Measurements from ENCODE around the gene CENPC. TPM values are rescaled to one million over a fixed set of nuclear protein-coding genes. Genes with fewer than 3 reads are reported as not detected.

Gene CENPC
- polyA plus RNA-seq, 1 of the 3 experiments (the other 2 are of a cell fraction): 2.2 TPM

GRCh38 chr4:67436742-67437141 lies 108.6 kb downstream of the CENPC start:
- H3K9me2 ChIP-seq: no peaks in the 10 kb centered on the region
- no peaks in the 10 kb centered on the region for H3K79me2 ChIP-seq (ENCODE audit: insufficient read depth)
- H3K27ac ChIP-seq (ENCODE audit: low read depth in 2 of 2, low read length in 1 of 2): no peak overlapping the region
- no peaks in the 10 kb centered on the region; a peak in 1 of 4 replicates for H3K4me1 ChIP-seq (ENCODE audit: control insufficient read depth in 1 of 2, insufficient read depth in 2 of 2, low read depth in 1 of 2, low read length in 1 of 2)
- no peak for DNase-seq
- TF ChIP-seq YY1 (IDR thresholded peaks at IDR 0.05; ENCODE audit: low read depth): no peak
- no peak for TF ChIP-seq TCF12 (IDR thresholded peaks at IDR 0.05)
- no peak for TF ChIP-seq CHD2 (IDR thresholded peaks at IDR 0.05; ENCODE audit: low read length, partially characterized antibody)
- TF ChIP-seq POLR2AphosphoS5 (IDR thresholded peaks at IDR 0.05; ENCODE audit: low read depth, low read length): no peak
- no peak for TF ChIP-seq MAX (IDR thresholded peaks at IDR 0.05; ENCODE audit: low read depth)
- TF ChIP-seq SIN3A (IDR thresholded peaks at IDR 0.05; ENCODE audit: borderline replicate concordance, low read depth, low read length): no peak
- TF ChIP-seq RFX5 (IDR thresholded peaks at IDR 0.05; ENCODE audit: low read length): no peak
- no peak for TF ChIP-seq EP300 (IDR thresholded peaks at IDR 0.05; ENCODE audit: borderline replicate concordance in 1 of 2, low read depth in 1 of 2, low read length in 1 of 2)
- no peak for TF ChIP-seq FOXJ3 (CRISPR knock-in tag; IDR thresholded peaks at IDR 0.05)
- H3F3A ChIP-seq (replicated peaks; ENCODE audit: insufficient read depth): no peaks in the 10 kb centered on the region
- POLR2A ChIA-PET: no interaction called here
- no peaks in the 10 kb centered on the region for H3K9me3 ChIP-seq
- H3K4me2 ChIP-seq: no peak overlapping the region
- H3K27me3 ChIP-seq (ENCODE audit: insufficient read depth): no peaks in the 10 kb centered on the region
- no peak overlapping the region for H3K4me3 ChIP-seq (ENCODE audit: low read depth in 2 of 2, low read length in 1 of 2)
- no peaks in the 10 kb centered on the region for H4K20me1 ChIP-seq (ENCODE audit: insufficient read depth)
- WGBS (ENCODE audit: low lambda C conversion rate): 89% methylated on average over 2 of the region's 2 CpGs
- no peak overlapping the region for H3K9ac ChIP-seq
- no peak overlapping the region for H2AFZ ChIP-seq (ENCODE audit: low read depth)
- CTCF ChIA-PET: no interaction called here
- H3K36me3 ChIP-seq (replicated peaks in 1 of 2; ENCODE audit: control insufficient read depth in 1 of 2, insufficient read depth in 2 of 2, low read length in 1 of 2): no peaks in the 10 kb centered on the region

- Histone ChIP-seq H3K27ac (ENCODE audit: low read depth in 2 of 2, low read length in 1 of 2) (no peak overlapping the region), H4K20me1 (ENCODE audit: insufficient read depth) (no peaks in the 10 kb centered on the region), H3K27me3 (ENCODE audit: insufficient read depth) (no peaks in the 10 kb centered on the region), H2AFZ (ENCODE audit: low read depth) (no peak overlapping the region), H3K79me2 (ENCODE audit: insufficient read depth) (no peaks in the 10 kb centered on the region), H3K9me2 (no peaks in the 10 kb centered on the region), H3K9me3 (no peaks in the 10 kb centered on the region), H3K9ac (no peak overlapping the region), H3K4me1 (ENCODE audit: control insufficient read depth in 1 of 2, insufficient read depth in 2 of 2, low read depth in 1 of 2, low read length in 1 of 2) (no peaks in the 10 kb centered on the region), H3K36me3 (replicated peaks in 1 of 2; ENCODE audit: control insufficient read depth in 1 of 2, insufficient read depth in 2 of 2, low read length in 1 of 2) (no peaks in the 10 kb centered on the region), H3K4me2 (no peak overlapping the region), H3K4me3 (ENCODE audit: low read depth in 2 of 2, low read length in 1 of 2) (no peak overlapping the region), H3F3A (replicated peaks; ENCODE audit: insufficient read depth) (no peaks in the 10 kb centered on the region)
- ChIA-PET POLR2A (no interaction called here), CTCF (interaction anchor here (0.7 to 1.3 kb wide), 2 partner anchors 21 to 315 kb away, joined by 3 to 4 read pairs; no protein-coding TSS in a partner anchor)
- no peak for DNase-seq
- TF ChIP-seq EZH2phosphoT487 (IDR thresholded peaks at IDR 0.05; ENCODE audit: borderline replicate concordance, low read depth): no peak
- 68% methylated on average over 1 of the region's 1 CpG for WGBS (ENCODE audit: low lambda C conversion rate)
Observed at GRCh38 chr4:67430989-67431388, 114.3 kb downstream of the CENPC start.

GRCh38 chr4:67428819-67429218 lies 116.5 kb downstream of the CENPC start:
- no peaks in the 10 kb centered on the region for H4K20me1 ChIP-seq (ENCODE audit: insufficient read depth)
- H3K4me1 ChIP-seq (ENCODE audit: control insufficient read depth in 1 of 2, insufficient read depth in 2 of 2, low read depth in 1 of 2, low read length in 1 of 2): no peaks in the 10 kb centered on the region
- H3K79me2 ChIP-seq (ENCODE audit: insufficient read depth): no peaks in the 10 kb centered on the region
- no peak overlapping the region for H3K4me2 ChIP-seq
- no peaks in the 10 kb centered on the region for H3K9me2 ChIP-seq
- no peaks in the 10 kb centered on the region for H3K9me3 ChIP-seq
- no peaks in the 10 kb centered on the region for H3F3A ChIP-seq (replicated peaks; ENCODE audit: insufficient read depth)
- ChIA-PET CTCF (no interaction called here), POLR2A (no interaction called here)
- 59% methylated on average over 2 of the region's 2 CpGs for WGBS (ENCODE audit: low lambda C conversion rate)
- no peak for DNase-seq
- H2AFZ ChIP-seq (ENCODE audit: low read depth): no peak overlapping the region
- H3K9ac ChIP-seq: no peak overlapping the region
- no peak for TF ChIP-seq TCF12 (IDR thresholded peaks at IDR 0.05)
- TF ChIP-seq RCOR1 (IDR thresholded peaks at IDR 0.05; ENCODE audit: low read length): no peak
- no peak for TF ChIP-seq NRF1 (IDR thresholded peaks at IDR 0.05; ENCODE audit: low read depth, low read length)
- TF ChIP-seq CHD2 (IDR thresholded peaks at IDR 0.05; ENCODE audit: low read length, partially characterized antibody): no peak
- TF ChIP-seq TAF1 (IDR thresholded peaks at IDR 0.05; ENCODE audit: borderline replicate concordance, low read depth, low read length): no peak
- no peak for TF ChIP-seq USF2 (IDR thresholded peaks at IDR 0.05; ENCODE audit: borderline replicate concordance, low read depth, low read length)
- TF ChIP-seq IRF3 (IDR thresholded peaks at IDR 0.05; ENCODE audit: low read depth, low read length): no peak
- no peak for TF ChIP-seq ZBTB33 (IDR thresholded peaks at IDR 0.05; ENCODE audit: borderline replicate concordance, low read depth)
- H3K27ac ChIP-seq (ENCODE audit: low read depth in 2 of 2, low read length in 1 of 2): no peak overlapping the region
- no peak overlapping the region for H3K4me3 ChIP-seq (ENCODE audit: low read depth in 2 of 2, low read length in 1 of 2)
- H3K36me3 ChIP-seq (replicated peaks in 1 of 2; ENCODE audit: control insufficient read depth in 1 of 2, insufficient read depth in 2 of 2, low read length in 1 of 2): no peaks in the 10 kb centered on the region
- no peaks in the 10 kb centered on the region for H3K27me3 ChIP-seq (ENCODE audit: insufficient read depth)

Measured in SK-N-SH (cell line).